Nucleus accumbens (tissue), 56 donors: ENCODE results near the gene C1orf115.
"Not testable (repeated sequence)": the region's sequence is repeated elsewhere in the genome, so short reads cannot be mapped to it uniquely, and the experiment has no call there.

Experiments
- DNase-seq, 56 donors: peaks; one replicate each; lab custom pipeline; 2025; lab: John Stamatoyannopoulos, UW

The C1orf115 gene

GRCh38 chr1:220715986-220716385 lies 25.8 kb downstream of the C1orf115 start:
- DNase-seq, result not testable (repeated sequence)

- no peak for DNase-seq
Measured at GRCh38 chr1:220717800-220718640, 27.9 kb downstream of the C1orf115 start.

- not testable (repeated sequence) for DNase-seq
Measured at GRCh38 chr1:220721266-220721665, 31.1 kb downstream of the C1orf115 start.

GRCh38 chr1:220726634-220727033 lies 36.5 kb downstream of the C1orf115 start:
- DNase-seq, result no peak

- no peak for DNase-seq
Measured at GRCh38 chr1:220727519-220727918, 37.4 kb downstream of the C1orf115 start.

GRCh38 chr1:220730486-220730885 lies 40.3 kb downstream of the C1orf115 start:
- DNase-seq, result no peak

- DNase-seq, result no peak
Measured at GRCh38 chr1:220732137-220732536, 42.0 kb downstream of the C1orf115 start.

GRCh38 chr1:220732621-220733020 lies 42.5 kb downstream of the C1orf115 start:
- DNase-seq, result no peak

- DNase-seq, result peak in 45 of 56 donors; percentile 5 to 81 (median 38)
Measured at GRCh38 chr1:220733086-220733601, 43.0 kb downstream of the C1orf115 start.

GRCh38 chr1:220734571-220735326 lies 44.6 kb downstream of the C1orf115 start:
- DNase-seq, result no peak

- not testable (repeated sequence) for DNase-seq
Measured at GRCh38 chr1:220736283-220736682, 46.1 kb downstream of the C1orf115 start.

GRCh38 chr1:220741349-220741748 lies 51.2 kb downstream of the C1orf115 start:
- no peak for DNase-seq

- DNase-seq, result no peak
Measured at GRCh38 chr1:220741825-220742224, 51.7 kb downstream of the C1orf115 start.

- no peak for DNase-seq
Measured at GRCh38 chr1:220742520-220742919, 52.4 kb downstream of the C1orf115 start.

GRCh38 chr1:220746851-220747250 lies 56.7 kb downstream of the C1orf115 start:
- no peak for DNase-seq

GRCh38 chr1:220747437-220748088 lies 57.4 kb downstream of the C1orf115 start:
- DNase-seq, result peak in 1 of 56 donors; percentile 43

- peak in 44 of 56 donors; percentile 12 to 79 (median 34) for DNase-seq
Measured at GRCh38 chr1:220748089-220748934, 58.1 kb downstream of the C1orf115 start, which contains the start of gene MTARC2. TSS of gene MTARC2 (plus strand) at chr1:220748322. CDS start at chr1:220748532, 210 bp downstream.
